ENCODE results near the gene ATP11A.
A peak's percentile ranks its signal among the peaks of the same experiment; 100 is the strongest.

The ATP11A gene

GRCh38 chr13:112709825-112710783 lies 20.3 kb downstream of the ATP11A start:
- no peak for DNase-seq (ENCODE audit: low read depth)

GRCh38 chr13:112710855-112711527 lies 21.2 kb downstream of the ATP11A start:
- no peak for DNase-seq (ENCODE audit: low read depth)

DNA sequence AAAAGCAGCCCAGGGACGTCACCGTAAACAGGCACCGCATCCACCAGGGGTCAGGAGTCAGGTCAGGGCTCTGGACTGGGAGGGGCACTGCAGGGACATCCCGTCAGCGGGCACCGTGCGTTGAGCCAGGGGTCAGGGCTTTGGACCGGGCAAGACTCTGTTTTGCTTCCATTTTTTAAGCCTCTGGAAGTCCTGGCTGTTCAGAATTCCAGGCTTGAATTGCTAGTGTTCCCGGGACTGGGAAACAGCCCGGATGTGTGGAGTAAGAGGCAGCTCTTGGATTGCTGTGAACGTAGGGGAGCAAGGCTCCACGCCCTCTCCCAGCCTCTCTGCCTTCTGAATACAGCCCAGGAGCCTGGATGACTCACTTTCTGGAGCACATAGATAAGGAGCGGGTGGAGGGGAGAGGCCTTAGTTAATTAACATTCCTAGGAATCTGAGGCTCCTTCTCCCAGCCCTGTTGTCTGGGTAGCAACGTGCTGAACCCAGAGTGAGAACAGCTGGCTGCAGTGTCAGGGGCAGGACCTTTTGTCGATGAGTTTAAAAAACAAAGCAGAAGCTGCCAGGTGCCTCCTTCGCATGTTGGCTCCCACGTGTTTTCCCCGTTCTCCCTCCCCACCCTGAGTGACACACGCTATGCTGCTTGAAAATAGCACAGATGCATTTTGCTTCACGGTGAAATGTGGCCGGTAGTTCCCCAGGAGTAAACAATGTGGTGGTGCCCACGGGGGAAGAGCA lies 21.9 kb downstream of the ATP11A start:
- DNase-seq (ENCODE audit: low read depth) = peak; percentile 95

DNA sequence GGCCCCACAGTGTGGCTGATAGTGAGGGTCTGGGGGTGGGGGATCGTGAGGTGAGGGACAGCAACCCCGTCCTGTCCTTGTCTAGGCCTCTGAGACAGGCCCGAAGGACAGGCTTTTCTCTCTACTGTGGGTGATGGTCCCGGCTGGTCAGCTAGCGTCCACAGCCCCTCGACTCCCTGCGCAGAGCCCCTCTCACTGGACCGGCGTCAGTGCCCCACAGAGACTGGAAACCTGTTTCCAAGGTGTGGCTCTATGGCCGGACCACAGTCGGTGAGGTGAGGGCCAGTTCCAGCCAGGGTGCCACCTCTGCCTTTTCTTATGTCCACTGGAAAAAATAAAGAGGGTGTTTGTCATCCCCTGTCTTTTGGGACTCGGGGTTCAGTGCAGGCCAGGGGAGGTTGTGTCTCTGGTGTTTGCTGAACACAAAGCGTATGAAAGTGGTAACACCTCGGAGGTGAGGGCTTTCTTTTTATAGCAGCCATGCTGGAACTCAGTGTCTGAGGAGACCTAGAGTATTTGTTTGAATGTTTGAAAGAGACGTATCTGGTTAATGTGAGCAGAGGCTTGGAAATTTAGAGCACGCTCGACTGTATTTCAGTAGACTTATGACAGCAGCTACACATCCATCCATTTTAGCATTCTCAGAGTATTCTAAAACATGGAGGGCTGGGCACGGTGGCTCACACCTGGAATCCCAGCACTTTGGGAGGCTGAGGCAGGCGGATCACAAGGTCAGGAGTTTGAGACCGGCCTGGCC lies 22.8 kb downstream of the ATP11A start:
- DNase-seq (ENCODE audit: low read depth) = no peak

- DNase-seq (ENCODE audit: low read depth) = no peak
Measured at GRCh38 chr13:112713517-112714253, 23.8 kb downstream of the ATP11A start.

DNA sequence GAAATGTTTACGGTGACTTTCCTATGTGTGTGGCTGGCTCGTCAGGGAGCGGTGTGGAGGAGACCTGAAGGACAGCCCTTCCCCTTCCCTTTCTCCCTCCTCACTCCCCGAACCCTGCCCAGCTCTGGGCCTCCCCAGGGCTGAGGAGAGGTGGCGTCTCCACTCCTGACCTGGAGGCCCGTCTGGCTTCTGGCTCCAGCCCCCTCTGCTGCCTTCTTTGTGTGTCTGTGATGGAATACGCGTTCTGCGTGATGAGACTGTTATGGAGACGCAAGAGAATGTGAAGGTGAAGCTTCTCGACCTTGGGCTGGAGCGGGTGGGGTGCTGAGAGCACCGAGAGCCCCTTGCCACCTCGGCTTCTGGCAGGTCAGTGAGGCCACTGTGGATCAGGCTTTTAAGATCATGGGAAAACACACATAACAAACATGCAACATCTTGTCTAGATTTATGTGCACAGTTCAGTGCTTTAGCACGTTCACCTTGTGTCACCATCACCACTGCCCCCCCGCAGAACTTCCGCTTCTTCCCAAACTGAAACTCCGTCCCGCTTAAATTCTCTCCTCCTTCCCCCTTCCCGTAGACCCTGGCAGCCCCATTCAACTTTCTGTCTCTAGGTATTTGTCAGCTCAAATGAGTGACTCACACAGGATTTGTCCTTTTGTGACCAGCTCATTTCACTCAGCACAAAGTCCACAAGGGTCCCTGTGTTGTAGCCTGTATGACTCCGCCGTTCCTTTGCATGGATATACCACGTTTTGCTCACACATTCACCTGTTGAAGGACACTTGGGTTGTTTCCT lies 24.7 kb downstream of the ATP11A start:
- DNase-seq (ENCODE audit: low read depth) = no peak

DNA sequence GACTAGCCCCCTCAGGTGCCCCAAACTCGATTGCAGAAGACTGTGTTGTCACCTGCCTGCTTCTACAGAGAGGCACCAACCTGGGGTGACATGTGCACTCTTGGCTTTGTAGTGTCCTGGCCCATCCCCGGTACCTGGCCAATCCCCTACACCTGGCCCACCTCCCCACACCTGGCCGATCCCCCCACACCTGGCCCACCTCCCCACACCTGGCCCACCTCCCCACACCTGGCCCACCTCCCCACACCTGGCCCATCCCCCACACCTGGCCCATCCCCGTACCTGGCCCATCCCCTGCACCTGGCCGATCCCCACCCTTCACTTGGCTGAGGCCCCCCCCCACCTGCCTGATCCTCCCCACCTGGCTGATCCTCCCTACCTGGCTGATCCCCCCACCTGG lies 25.4 kb downstream of the ATP11A start:
- DNase-seq (ENCODE audit: low read depth) = no peak

GRCh38 chr13:112715715-112716460 lies 26.1 kb downstream of the ATP11A start:
- DNase-seq (ENCODE audit: low read depth) = no peak

DNA sequence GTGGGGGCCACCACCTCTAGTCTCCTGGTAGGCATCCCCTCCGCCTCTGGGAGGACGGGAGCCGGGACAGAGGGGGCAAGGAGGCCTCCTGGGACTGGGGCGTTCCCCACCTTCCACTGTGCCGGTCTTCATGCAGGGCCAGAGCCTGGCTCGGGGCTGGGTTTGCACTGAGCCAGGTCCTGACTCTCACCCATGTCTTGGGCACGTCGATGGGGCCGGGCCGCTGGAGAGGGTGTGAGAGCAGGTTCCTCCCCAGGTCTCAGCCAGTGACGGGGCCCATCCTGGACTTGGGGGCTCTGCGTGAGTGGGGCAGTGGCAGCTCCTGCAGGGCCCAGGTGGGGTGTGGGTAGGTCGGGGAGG lies 26.6 kb downstream of the ATP11A start:
- DNase-seq (ENCODE audit: low read depth) = no peak

DNA sequence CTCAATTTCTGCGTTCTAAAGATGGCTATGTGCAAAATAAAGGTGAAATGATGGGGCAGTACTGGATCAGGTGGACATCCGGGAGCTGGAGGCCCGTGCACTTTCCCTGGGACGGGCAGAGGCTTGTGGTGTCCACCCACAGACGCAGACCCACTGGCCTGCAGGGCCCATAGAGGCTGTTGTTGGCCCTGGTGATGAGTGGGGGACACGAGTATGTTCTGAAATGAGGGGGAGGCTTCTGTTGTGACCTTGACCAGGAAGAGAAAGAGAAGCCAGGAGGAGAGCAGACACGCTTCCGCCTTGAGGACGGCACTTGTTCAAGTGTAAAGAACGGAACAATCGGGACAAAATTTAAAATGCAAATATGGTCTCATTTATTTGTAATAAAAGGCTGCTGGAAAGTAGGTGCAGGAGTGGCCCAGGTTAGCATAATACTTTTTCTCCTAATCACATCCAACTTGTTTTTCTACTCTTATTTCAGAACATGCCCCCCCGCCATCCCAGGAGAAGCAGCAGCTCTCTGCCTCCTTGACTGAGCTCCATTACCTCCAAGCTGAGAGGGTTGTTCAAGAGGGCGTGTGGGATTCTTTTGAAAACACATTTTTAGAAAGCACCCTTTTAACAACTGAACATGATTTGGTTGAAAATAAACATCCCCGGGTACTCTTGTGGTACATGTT lies 27.1 kb downstream of the ATP11A start:
- DNase-seq (ENCODE audit: low read depth) = no peak

DNA sequence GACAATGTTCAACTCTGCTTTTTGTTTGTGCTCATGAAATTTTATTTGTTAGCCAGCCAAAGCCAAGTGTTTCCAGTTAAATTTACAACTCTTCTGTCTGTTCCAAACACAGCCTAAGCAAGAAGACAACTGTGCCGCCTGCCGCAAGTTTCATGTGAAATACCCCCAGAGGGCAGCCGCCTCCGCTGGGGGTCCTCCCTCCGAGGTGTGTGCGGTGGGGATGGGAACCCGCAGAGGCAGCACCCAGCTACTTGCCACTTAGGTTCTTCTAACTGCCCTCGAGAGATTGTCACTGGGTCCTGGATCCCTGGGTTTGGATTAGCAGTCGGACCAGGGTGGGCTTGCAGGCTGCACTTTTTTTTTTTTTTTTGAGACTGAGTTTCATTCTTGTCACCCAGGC lies 28.5 kb downstream of the ATP11A start:
- no peak for DNase-seq (ENCODE audit: low read depth)

DNA sequence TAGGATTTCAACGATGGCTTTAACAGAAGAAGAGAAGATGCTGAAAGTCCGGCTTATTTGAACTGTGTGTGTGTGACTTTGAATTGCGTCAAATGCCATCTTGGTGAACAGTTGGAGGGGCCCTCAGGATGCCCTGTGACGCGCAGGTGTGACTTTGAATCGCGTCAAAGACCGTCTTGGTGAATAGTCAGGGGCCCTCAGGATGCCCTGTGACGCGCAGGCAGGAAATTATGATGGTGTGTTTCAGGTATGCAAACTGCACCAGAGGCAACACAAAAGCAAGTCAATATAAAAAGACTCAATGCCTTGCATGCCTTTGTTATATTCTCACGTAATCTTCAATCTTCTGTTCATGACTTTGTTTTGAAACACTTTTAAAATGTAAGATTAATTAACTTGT lies 29.2 kb downstream of the ATP11A start:
- no peak for DNase-seq (ENCODE audit: low read depth)

DNA sequence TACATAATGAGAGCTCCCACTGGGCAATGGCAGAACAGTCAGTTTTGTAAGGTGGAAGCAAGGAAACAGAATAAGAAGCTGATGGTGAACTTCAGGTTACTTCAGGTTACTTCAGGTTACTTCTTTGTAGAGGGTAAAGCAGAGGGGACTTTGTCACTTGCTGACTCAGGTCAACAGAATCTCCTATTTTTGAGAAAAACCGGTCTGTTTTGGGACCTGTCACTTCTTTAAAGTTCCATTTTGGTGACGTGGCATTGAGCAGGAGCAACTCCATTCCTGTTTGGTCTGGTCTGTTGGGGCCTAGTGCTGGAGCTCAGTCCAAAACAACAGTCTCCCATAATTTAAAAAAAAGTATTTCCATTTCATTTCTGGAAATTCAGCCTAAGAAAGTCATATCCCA lies 29.7 kb downstream of the ATP11A start:
- DNase-seq (ENCODE audit: low read depth) = no peak

DNA sequence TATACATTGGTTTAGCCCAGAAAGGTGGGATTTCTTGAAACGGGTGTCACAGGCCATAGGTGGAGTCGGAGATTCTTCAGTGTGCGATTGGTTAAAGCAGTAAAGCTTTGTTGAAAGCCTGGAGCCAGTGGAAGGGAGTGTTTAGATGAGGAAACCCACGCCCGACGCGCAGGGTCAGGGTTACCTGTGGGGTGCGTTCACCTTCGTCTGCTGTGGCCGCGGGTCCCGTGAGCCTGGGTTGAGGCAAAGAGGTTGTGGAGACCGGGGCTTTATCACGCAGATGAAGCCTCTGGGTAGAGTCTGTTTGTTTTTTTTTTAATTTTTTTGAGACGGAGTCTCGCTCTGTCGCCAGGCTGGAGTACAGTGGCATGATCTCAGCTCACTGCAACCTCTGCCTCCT lies 30.4 kb downstream of the ATP11A start:
- DNase-seq (ENCODE audit: low read depth) = no peak

- no peak for DNase-seq (ENCODE audit: low read depth)
Measured at GRCh38 chr13:112720814-112721197, 31.0 kb downstream of the ATP11A start.

GRCh38 chr13:112721198-112722104 lies 31.6 kb downstream of the ATP11A start:
- DNase-seq (ENCODE audit: low read depth) = no peak

- DNase-seq (ENCODE audit: low read depth) = no peak
Measured at GRCh38 chr13:112722433-112723263, 32.8 kb downstream of the ATP11A start.

Data from GM04504 (cell line).